HPDE6-E6E7 (cell line): ENCODE measurements around the gene DGCR2.
"Not testable (repeated sequence)": the region's sequence is repeated elsewhere in the genome, so short reads cannot be mapped to it uniquely, and the experiment has no call there.

Experiments used
- DNase-seq: peaks from one replicate; pipeline ENCODE4 v3.0.0; 2011; ENCODE audit warnings: missing footprints; ENCODE audit errors: extremely low spot score

The DGCR2 gene

DNA sequence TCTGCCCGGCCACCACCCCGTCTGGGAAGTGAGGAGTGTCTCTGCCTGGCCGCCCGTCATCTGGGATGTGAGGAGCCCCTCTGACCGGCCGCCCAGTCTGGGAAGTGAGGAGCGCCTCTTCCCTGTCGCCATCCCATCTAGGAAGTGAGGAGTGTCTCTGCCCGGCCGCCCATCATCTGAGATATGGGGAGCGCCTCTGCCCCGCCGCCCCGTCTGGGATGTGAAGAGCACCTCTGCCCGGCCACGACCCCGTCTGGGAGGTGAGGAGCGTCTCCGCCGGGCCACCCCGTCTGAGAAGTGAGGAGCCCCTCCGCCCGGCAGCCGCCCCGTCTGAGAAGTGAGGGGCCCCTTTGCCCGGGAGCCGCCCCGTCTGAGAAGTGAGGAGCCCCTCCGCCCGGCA lies 38.1 kb downstream of the DGCR2 start:
- not testable (repeated sequence) for DNase-seq

DNA sequence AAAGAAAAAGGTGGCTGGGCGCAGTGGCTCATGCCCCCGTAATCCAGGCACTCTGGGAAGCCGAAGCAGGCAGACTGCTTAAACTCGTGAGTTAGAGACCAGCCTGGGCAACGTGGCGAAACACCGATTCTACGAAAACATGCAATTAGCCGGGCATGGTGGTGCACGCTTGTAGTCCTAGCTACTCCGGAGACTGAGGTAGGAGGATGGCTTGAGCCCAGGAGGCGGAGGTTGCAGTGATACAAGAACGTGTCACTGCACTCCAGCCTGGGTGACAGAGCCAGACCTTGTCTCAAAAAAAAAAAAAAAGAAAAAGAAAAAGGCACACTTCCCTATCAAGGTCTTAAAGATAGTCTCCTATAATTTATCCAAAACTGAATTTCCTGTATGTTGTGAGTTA lies 39.4 kb downstream of the DGCR2 start:
- no peak for DNase-seq

DNA sequence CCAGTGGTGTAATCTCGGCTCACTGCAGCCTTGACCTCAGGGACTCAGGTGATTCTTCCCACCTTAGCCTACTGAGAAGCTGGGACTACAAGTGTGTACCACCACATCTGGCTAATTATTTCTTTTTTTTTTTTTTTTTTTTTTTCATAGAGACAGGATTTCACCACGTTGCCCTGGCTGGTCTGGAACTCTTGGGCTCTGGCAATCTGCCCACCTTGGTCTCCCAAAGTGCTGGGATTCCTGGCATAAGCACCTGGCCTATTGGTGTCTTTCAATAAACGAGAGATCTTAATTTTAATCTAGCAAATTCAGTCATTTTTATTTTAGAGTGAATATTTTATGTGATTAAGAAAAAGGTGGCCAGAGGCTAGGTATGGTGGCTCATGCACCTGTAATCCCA lies 40.1 kb downstream of the DGCR2 start:
- no peak for DNase-seq

DNA sequence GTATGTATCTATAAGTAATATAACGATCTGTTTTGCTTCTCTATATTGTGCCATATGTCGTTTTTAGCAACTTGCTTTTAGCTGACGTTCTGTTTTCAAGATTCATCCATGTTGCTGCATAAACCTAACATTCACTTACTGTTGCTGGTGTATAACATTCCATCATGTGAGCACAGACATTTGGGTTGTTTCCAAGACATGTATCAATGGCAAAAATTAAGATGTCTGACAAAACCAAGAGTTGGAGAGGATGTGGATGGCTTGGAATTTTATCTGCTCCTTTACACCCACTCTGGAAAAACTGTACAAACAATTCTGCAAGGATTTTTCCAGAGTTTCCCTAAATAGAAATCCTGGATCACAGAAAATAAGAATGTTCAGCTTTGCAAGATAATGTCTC lies 40.9 kb downstream of the DGCR2 start:
- no peak for DNase-seq

DNA sequence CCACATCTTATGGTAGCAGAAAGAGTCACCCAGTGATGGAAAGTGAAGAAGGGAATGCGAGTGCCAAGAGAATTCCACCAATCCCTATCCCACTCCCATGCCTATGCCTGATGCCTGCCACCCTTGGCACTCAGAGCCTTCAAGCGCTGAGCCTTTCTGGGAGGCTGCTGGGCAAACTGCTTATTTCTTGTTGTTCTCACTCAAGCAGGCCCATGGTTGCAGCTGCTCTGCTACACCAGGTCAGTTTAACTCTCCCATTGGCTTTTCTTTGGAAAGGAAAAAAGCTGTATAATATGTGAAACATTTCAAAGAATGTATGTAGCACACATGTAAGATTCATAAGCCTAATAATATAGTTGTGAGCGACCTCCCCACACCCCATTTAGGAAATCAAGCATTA lies 41.4 kb downstream of the DGCR2 start:
- DNase-seq = no peak

DNA sequence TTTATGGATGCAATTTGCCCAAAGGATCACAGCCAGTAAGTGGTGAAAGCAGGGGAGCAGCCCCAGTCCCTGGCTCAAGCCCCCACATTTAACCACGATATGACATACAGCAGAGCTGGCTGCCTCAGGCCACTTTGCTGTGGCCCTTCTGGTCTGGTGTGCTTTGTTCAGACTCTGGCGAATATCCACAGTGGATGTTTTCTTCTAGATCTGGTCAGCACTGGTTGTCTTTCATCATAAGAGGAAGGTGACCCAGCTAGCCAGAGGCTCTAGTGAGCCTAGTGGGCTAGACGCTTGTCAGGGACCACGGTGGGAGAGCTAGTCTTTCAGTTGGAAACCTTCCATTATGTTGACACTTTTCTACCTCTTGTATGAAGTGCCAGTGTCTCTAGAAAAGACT lies 42.5 kb downstream of the DGCR2 start:
- DNase-seq = no peak

DNA sequence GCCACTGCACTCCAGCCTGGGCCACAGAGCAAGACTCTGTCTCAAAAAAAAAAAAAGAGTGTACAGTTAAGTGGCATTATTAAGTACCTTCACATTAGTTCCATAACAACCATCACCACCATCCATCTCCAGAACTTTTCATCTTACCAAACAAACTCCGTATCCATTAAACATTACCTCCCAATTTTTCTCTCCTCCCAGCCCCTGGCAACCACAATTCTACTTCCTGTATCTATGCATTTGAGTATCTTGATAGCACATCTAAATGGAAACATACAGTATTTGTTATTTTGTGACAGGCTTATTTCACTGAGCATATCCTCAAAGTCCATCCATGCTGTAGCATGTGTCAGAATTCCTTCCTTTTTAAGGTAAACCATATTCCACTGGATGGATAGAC lies 46.8 kb downstream of the DGCR2 start:
- no peak for DNase-seq

DNA sequence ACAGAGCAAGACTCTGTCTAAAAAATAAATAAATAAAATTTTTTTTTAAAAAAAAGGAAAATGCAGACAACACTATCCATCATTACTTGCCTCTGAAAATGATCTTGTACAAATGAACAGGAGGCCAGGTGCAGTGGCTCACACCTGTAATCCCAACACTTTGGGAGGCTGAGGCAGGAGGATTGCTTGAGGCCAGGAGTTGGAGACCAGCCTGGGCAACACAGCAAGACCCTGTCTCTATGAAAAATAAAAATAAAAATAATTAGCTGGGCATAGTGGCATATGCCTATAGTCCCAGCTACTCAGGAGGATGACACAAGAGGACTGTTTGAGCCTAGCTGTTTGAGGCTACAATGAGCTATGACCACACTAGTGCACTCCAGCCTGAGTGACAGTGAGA lies 49.4 kb downstream of the DGCR2 start:
- not testable (repeated sequence) for DNase-seq

DNA sequence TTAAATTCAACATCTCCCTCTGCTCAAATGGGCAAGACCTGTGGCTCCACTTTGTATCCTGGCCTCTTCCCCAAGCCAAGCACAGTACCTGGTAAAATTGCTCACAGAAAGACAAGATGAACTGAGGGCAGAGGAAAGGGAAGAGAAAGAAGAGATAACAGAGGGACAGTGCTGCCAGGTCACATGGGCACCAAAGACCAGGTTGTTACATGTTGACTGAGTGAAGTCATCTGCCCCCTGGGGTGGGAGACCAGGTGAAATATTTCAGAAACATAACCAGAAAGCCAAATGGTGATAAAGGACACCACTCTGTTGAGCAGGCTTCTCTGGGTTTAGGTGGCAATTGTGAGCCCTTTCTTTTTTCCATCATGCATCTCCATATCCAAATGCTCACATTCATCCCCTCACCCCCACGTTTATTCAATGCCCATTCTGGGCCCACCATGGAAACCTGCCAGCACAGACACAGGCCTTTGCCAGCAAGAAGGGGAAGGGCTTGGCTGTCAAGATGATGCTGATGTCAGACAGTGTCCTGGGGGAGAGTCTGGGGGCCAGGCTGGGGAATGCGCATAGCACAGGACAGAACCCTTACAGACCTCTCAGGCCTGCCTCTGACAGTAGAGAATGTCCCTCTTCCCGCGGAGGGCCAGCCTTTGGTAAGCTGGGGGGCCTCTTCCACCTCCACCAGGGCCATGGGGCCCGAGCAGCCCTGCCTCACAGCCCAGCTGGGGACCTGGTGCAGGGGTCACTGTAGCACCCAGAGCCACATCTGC lies 51.6 kb downstream of the DGCR2 start:
- DNase-seq = no peak

DNA sequence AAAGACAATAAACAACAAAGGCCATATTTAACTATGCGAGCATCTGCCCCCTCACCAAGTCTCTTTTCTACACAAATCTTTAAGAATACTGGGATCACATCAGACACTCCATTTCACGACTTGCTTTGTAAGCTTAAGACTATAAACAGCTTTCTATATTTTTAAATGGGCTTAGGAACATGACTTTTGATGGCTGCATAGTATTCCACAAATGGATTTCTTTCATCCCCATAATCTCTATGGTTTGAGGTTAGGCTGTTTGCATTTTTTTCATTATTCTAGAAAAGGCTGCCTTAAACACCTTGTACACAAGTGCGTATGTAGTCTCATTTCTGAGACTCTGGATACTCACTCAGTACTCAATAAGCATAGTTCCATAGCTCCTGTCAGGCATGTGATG lies 52.8 kb downstream of the DGCR2 start:
- DNase-seq = no peak

DNA sequence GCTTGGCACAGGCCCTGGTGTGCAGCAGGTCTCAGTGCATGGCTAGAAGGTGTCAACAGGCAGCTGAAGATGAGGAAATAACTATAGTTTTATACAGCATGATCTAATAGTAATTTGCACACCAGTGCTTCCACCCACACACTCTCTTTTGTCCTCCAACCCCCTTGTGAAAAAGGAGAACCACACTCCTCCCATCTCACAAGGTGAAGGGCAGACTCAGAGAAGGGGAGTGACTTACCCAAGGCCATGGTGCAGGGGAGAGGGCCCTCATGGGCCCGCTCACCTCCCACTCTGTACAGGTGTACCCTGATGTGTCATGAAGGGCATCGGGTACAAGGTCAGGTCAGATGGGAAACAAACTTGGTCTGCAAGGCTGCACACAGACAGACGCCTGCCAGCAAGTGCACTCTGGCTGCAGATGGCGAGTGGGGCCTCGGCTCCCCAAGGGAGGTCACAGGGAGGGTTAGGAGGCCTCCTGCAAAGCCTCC lies 53.4 kb downstream of the DGCR2 start:
- no peak for DNase-seq

DNA sequence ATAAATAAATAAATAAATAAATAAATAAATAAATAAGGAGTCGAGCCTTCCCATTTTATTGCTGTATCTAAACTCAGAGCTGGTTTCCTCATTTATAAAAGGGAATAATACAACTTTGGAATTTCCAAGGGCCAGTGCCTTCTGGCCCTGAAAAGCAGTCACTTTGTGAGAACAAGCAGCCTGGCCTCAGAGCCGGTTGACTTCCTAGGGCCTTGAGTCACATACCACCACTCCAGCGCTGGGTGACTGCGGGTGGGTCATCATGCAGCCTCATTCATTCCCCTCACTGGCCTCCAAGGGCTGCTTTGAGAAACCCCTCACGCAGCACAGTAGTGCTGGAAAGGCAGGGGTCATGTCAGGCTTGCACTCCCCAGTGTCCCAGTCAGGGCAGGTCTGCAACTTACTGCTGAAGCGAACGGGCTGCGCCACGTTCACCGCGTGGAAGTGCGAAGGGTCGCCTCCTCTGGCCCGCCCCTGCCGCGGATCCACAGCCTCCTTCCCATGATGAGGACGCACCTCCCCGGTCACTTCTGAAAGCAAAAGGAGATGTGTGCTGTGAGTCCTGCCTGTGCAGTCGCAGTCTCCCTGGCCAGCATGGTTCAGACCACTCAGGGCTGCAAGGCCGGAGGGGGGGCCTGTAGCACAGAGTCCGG lies 54.4 kb downstream of the DGCR2 start:
- no peak for DNase-seq

DNA sequence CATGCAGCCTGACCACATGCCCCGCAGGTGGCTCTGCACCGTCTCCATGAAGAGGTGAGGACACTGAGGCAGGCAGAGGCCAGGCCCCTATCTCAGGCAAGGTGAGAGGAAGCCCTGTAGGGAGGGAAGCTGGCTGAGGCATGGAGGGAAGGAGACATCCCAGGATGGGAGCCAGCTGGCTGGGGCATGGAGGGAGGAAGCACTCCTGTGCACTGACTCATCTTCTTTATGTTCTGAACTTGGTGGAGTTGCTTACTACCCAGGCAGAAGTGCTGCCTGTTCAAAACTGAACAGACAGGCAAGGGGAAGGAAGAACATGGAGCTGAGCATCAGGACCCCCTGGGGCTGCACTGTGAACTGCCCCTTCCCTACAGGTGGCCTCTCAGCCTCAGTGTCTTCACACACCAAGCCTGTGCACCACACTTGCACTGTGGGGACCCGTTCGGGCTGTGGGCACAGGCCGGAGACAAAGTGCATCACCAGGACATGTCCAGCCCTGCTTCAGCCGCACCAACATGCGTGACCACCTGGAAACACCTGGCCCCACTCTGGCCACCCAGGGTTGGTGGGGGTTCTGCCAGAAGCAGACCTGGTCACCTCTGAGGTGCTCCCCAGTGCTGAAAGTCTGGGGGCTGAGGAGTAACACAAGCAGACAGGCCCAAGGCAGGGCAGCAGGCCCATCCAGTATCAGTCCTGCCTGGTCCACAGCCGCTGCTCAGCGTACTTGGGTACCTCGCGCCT lies 55.5 kb downstream of the DGCR2 start:
- DNase-seq = peak; percentile 82

DNA sequence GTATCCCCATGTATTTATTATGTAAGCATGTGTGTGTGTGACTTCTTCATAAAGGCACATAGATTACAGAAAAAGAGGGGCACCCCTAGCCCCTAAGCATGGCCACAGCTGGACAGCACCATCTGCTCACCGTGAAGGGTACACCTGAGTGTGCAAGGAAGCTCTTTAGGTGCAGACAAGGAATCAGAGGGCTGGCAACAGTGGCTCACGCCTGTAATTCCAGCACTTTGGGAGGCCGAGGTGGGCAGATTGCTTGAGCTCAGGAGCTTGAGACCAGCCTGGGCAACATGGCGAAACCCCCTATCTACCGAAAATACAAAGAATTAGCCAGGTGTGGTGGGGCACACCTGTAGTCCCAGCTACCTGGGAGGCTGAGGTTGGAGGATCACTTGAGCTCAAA lies 56.3 kb downstream of the DGCR2 start:
- DNase-seq = no peak

DNA sequence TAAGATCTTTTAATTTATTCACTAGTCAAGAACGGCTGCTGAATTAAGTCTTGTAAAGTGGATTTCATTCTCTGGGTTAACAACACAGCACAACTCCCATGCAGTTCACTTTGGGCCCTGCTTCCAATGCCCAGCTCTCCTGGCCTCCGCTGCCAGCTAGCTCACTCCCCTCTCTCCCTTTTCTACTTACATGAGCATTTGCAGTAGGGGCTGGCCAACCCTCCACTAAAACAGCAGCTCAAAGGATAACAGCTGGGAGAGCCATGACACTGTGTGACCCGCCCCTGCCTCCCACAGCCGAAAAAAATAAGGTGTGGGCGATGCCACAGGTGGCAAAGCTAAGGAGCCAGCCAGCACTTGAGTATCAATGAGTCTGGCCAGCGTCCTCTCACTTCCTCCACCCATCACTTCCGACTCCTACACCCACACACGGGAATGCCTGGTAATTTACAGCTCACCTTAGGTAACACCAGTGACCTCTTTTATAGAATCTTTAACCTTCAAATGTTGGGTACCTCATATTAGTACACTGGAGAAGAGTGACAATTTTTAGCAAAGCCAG lies 56.8 kb downstream of the DGCR2 start:
- no peak for DNase-seq

DNA sequence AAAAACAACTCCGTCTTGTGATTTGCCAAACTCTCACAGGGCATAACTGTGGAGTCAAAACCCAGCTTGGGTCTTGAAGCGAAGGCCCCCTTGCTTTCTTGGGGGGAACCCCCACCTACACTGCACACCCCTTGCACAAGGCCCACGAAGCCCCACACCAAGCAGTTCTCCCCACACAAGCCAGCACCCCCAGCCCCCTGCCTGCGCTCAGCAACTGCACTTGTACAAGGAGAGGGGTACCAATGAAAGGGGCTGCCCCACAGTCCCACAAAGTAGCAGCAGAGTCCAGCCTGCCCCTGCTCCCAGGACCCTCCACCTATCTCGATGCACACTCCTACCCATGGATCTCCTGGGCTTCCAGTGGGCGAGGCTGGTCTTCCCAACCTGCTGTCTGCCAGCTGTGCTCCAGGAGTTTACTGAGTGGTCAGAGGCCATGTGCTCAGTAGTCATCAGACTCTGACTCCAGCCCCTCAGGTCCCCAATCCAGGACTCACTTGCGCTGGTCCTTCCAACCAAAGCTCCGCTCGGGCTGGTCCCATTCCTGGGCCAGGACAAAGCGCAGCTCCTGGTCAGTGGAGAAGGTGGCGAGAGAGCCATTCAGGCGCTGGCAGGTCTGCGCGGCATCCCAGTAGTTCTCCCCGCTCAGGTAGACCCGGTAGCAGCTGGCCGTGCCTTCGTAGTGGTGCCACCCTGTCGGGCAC lies 57.7 kb downstream of the DGCR2 start:
- no peak for DNase-seq

DNA sequence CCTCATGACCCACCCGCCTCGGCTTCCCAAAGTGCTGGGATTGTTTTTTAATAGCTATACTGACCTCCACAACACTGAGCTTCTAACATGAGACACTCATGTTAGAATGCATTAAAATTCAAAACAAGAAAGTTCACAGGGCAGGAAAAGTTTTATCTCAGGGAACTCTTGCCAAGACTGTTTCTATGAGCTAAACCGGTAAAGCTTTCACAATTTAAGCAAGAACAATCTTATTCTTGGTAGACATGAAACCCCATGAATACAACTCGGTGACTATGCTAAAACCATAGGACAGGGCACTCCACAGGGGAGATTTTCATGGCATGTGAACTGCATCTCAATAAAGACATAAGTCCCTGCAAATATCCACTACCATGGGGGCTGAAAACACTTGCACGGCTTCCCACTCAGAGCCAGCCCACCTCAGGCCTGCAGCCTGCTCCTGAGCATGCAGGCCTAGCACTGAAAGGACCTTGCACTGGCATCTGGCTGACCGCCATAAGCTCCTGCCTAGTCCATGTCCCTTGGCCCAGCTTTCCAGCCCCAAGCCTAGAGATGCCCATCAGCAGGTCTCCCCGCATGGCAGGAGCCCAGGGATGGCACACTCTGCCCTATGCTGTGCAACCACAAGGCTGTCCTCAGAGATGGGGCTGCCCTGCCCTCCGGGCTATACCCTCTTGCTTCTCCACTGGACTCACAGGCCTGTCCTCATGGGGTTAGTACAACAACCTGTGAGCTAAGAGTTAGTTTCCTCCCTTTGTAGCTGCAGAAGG lies 58.4 kb downstream of the DGCR2 start:
- DNase-seq = no peak

DNA sequence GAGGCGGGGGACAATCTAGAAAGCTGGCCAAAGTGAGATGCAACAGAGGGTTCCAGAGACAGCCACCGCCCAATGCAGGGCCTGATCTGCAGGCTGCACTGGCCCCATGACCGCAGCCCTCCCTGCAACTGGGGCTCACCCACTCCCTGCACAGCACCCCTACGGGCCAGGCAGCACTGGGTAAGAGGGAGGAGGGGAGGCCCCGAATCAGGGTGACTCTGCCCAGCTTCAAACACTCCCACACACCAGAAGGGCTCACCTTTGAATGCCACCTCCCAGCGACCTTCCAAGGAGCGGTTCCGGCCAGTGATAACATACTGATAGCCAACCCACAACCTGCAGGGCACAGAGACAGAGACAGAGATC lies 59.3 kb downstream of the DGCR2 start:
- no peak for DNase-seq

DNA sequence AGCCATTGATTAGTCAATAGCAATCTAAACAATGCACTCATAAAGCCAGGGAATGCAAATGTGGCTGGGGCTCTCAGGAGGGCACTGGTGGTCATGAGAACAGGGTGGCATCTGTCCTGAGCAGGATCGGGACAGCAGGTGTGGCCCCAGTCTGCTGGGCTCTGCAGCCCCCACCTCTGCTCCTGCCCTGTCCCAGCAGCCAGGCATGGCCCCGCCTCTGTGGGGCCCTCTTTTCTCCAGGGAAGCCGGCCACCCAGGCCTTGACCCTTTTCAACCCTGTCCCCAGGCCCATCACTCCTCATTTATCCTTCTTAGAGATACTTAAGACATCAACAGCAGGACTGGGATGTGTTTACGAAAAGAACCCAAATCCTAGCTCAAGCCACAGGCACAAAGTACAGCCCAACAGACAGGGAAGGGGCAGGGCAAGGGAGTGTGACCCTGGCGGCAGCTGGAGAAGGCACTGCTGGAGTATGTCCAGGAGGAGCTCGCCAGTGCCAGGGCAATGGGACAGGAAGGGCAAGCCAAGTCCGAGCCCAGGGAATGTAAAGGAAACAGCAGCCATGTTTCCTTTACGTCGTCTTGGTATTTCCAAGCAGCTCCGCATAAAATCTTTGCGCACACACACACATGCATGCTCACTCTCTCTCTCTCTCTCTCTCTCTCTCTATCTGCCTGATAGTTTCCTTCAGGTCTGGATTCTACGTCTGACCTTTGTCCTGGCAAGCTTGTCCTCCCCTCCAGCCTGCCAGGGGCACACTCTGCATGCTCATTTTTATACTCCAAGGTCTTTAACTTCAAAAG lies 59.9 kb downstream of the DGCR2 start:
- no peak for DNase-seq

DNA sequence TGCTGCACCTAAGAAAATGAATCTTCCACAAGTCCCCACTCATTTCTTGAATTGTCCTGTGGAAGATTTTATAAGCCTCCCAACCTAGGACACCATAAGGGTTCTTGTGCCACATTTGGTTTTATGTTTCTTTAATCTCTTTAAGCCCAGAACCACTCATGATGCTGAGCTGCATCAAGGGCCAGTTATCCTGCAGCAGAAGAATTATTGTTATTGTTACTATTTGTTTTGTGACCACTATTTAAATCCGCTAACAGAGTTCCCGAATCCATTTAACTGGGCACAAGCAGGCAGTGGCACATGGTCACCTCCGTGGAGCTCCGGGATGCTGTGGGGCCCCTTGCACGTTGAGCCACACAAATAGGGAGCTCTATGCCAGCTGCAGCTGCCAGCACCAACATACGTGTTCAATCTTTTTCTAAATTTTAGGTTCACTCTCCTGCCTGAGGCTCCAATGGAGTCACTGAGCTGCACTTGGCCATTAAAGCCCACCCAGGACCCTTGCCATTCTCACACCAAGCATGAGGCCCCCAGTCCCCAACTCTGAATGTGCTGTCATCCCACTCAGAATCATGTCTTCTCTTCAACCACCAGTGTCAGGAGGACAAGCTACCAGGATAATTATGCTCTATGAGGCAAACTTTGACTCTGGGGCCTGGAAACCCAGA lies 60.6 kb downstream of the DGCR2 start:
- no peak for DNase-seq
